ENCODE results near the gene LRP1-AS.

The LRP1-AS gene

DNA sequence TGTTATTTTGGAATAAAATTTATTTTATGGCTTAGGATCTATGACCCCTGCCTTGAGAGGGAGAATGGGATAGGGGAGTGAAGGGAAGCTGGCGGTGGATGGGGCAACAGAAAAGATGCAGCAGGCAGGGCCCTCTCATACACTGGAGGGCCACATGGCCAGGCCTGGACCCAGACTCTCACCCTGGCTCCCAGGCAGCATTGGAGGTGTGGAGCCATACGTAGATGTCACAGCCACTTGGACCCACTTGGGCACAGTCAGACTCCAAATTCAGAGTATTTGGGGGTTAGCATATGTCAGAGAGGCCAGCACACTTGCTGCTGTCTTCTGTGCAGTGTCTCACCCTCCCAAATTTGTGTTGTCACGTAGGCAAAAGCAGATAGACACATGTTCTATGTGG is 52.0 kb downstream of the LRP1-AS start:
- DNase-seq: no peak

Data from activated CD4-positive, alpha-beta T cell treated with anti-CD3 and anti-CD28 coated beads for 1 hour (primary cell).